IMR-90 (cell line): ENCODE measurements around the gene PTPRN2. TPM values are rescaled to one million over a fixed set of nuclear protein-coding genes. Genes with fewer than 3 reads are reported as not detected.

Experiments used
- ATAC-seq: fragments of 200-7000 bp; cut with Tn5 transposase; 2 replicates; pipeline ENCODE4 v1.9.1; 2020; ENCODE audit warnings: low read depth, mild to moderate bottlenecking, moderate library complexity
- BruUV-seq: library from RNA; stranded (reverse); fragments of 400-500 nt; replicated peaks from 2 replicates; lab custom pipeline; 2021; lab: Mats Ljungman, UMichigan
- CTCF ChIA-PET: fragments of 300-600 bp; formaldehyde crosslinking; extraction: SDS; loops from one replicate; lab custom pipeline; 2021; ENCODE audit warnings: antibody characterized with exemption; lab: Yijun Ruan, JAX
- POLR2A ChIA-PET: fragments of 300-600 bp; sonication (Branson Sonifier 250); formaldehyde crosslinking; loops from one replicate; lab custom pipeline; 2022; ENCODE audit warnings: antibody characterized with exemption; ENCODE audit not compliant: unreplicated experiment; lab: Charles Lee
- DNase-seq: peaks from one replicate; pipeline ENCODE4 v3.0.0; 2013
- H2AFZ ChIP-seq: replicated peaks from 2 replicates; pipeline ENCODE3; 2013; ENCODE audit warnings: low read length, mild to moderate bottlenecking; ENCODE audit not compliant: poor library complexity
- H2AK5ac ChIP-seq: 2 replicates; pipeline ENCODE4 v1.6.1; 2013; ENCODE audit warnings: low read depth, low read length, inconsistent platforms
- H2AK9ac ChIP-seq: replicated peaks from 2 replicates; pipeline ENCODE3; 2013; ENCODE audit warnings: mild to moderate bottlenecking, low read depth, low read length, moderate library complexity; ENCODE audit not compliant: poor library complexity
- H2BK120ac ChIP-seq: 2 replicates; pipeline ENCODE4 v1.6.1; 2013; ENCODE audit warnings: low read depth, low read length, inconsistent platforms
- H2BK15ac ChIP-seq: 3 replicates; pipeline ENCODE4 v1.6.1; 2013; ENCODE audit warnings: low read depth, low read length, inconsistent platforms
- H2BK20ac ChIP-seq: 2 replicates; pipeline ENCODE4 v1.6.1; 2013; ENCODE audit warnings: low read depth, mild to moderate bottlenecking, inconsistent platforms, low read length, moderate library complexity
- H2BK5ac ChIP-seq: 2 replicates; pipeline ENCODE4 v1.6.1; 2013; ENCODE audit warnings: mild to moderate bottlenecking, low read depth, low read length, inconsistent platforms; ENCODE audit not compliant: poor library complexity, severe bottlenecking
- H3K14ac ChIP-seq: replicated peaks from 2 replicates; pipeline ENCODE4 v1.6.1; 2013; ENCODE audit warnings: low read depth, low read length, inconsistent platforms
- H3K18ac ChIP-seq: 2 replicates; pipeline ENCODE4 v1.6.1; 2013; ENCODE audit warnings: low read depth, low read length, control low read depth
- H3K23ac ChIP-seq: 2 replicates; pipeline ENCODE4 v1.6.1; 2013; ENCODE audit warnings: low read depth, low read length, inconsistent platforms
- H3K27ac ChIP-seq: 2 replicates; pipeline ENCODE4 v1.5.1; 2013; ENCODE audit warnings: mild to moderate bottlenecking, control low read depth, low read length; ENCODE audit not compliant: insufficient read depth
- H3K27me3 ChIP-seq: 2 replicates; pipeline ENCODE4 v1.6.1; 2013; ENCODE audit warnings: low read length; ENCODE audit not compliant: control insufficient read depth, insufficient read depth
- H3K36me3 ChIP-seq: 2 replicates; pipeline ENCODE4 v1.6.1; 2013; ENCODE audit warnings: low read length, mixed read lengths; ENCODE audit not compliant: control insufficient read depth, insufficient read depth
- H3K4ac ChIP-seq: 2 replicates; pipeline ENCODE4 v1.6.1; 2013; ENCODE audit warnings: low read depth, low read length, inconsistent platforms
- H3K4me1 ChIP-seq: 2 replicates; pipeline ENCODE4 v1.6.1; 2013; ENCODE audit warnings: low read length, mixed read lengths; ENCODE audit not compliant: control insufficient read depth, insufficient read depth
- H3K4me2 ChIP-seq: 2 replicates; pipeline ENCODE4 v1.6.1; 2013; ENCODE audit warnings: low read depth, mild to moderate bottlenecking, control low read depth, low read length, moderate library complexity
- H3K4me3 ChIP-seq: 2 replicates; pipeline ENCODE4 v1.5.1; 2013; ENCODE audit warnings: low read depth, mild to moderate bottlenecking, control low read depth, low read length, moderate library complexity; ENCODE audit not compliant: insufficient read depth
- H3K56ac ChIP-seq: 2 replicates; pipeline ENCODE4 v1.6.1; 2013; ENCODE audit warnings: low read length, inconsistent platforms; ENCODE audit not compliant: insufficient read depth; ENCODE audit errors: extremely low read depth
- H3K79me1 ChIP-seq, 2 experiments: 2 replicates each; pipeline ENCODE4 v1.6.1; 2013; ENCODE audit warnings: low read length in 2 of 2, inconsistent platforms in 1 of 2, low read depth in 1 of 2
- H3K9ac ChIP-seq: 2 replicates; pipeline ENCODE4 v1.6.1; 2013; ENCODE audit warnings: low read depth, low read length, control low read depth
- H3K9me1 ChIP-seq: 2 replicates; pipeline ENCODE4 v1.6.1; 2013; ENCODE audit warnings: low read length, inconsistent platforms; ENCODE audit not compliant: insufficient read depth
- H3K9me3 ChIP-seq: 2 replicates; pipeline ENCODE4 v1.6.1; 2013; ENCODE audit warnings: low read length; ENCODE audit not compliant: control insufficient read depth, insufficient read depth
- H4K20me1 ChIP-seq: 2 replicates; pipeline ENCODE4 v1.6.1; 2013; ENCODE audit warnings: low read length, inconsistent platforms; ENCODE audit not compliant: insufficient read depth
- H4K5ac ChIP-seq: 2 replicates; pipeline ENCODE4 v1.6.1; 2013; ENCODE audit warnings: mild to moderate bottlenecking, low read depth, low read length, control low read depth
- H4K8ac ChIP-seq, 2 experiments: 2 replicates each; pipeline ENCODE4 v1.6.1; 2013; ENCODE audit warnings: low read depth in 2 of 2, low read length in 2 of 2, control low read depth in 1 of 2, inconsistent platforms in 1 of 2
- H4K91ac ChIP-seq: 2 replicates; pipeline ENCODE4 v1.6.1; 2013; ENCODE audit warnings: low read depth, low read length, inconsistent platforms; ENCODE audit not compliant: insufficient read depth
- BHLHE40 ChIP-seq: fragments of 150-350 bp; IDR thresholded peaks from 2 replicates; pipeline ENCODE4 v1.6.1; 2016; ENCODE audit warnings: mild to moderate bottlenecking, low read depth, low read length
- CTCF ChIP-seq: conservative IDR thresholded peaks from 2 replicates; pipeline ENCODE4 v1.5.1; 2012; ENCODE audit warnings: mild to moderate bottlenecking, low read depth, low read length, improper control_type of control experiment
- FOS ChIP-seq: fragments of 150-350 bp; IDR thresholded peaks from 2 replicates; pipeline ENCODE4 v1.6.1; 2016; ENCODE audit warnings: low read depth, low read length
- MAFK ChIP-seq: IDR thresholded peaks from 2 replicates; pipeline ENCODE4 v1.6.1; 2012; ENCODE audit warnings: low read depth, low read length, improper control_type of control experiment
- POLR2A ChIP-seq: IDR thresholded peaks from 2 replicates; pipeline ENCODE4 v1.6.1; 2012; ENCODE audit warnings: mild to moderate bottlenecking, low read depth, low read length
- RAD21 ChIP-seq: IDR thresholded peaks from 2 replicates; pipeline ENCODE4 v1.6.1; 2012; ENCODE audit warnings: low read length, improper control_type of control experiment
- RCOR1 ChIP-seq: IDR thresholded peaks from 2 replicates; pipeline ENCODE4 v1.6.1; 2012; ENCODE audit warnings: mild to moderate bottlenecking, low read length, improper control_type of control experiment; ENCODE audit not compliant: insufficient replicate concordance
- RFX5 ChIP-seq: IDR thresholded peaks from 2 replicates; pipeline ENCODE4 v1.8.0; 2012; ENCODE audit warnings: low read depth, mild to moderate bottlenecking, low read length, moderate library complexity
- SMC3 ChIP-seq: fragments of 150-350 bp; IDR thresholded peaks from 2 replicates; pipeline ENCODE4 v1.6.1; 2016; ENCODE audit warnings: low read depth, mild to moderate bottlenecking, antibody characterized with exemption, low read length, moderate library complexity
- USF2 ChIP-seq: fragments of 150-350 bp; IDR thresholded peaks from 2 replicates; pipeline ENCODE4 v1.6.1; 2017; ENCODE audit warnings: mild to moderate bottlenecking, antibody characterized with exemption, low read length, low read depth
- WGBS, 2 experiments: methylation state at CpG; one replicate each; pipeline versions ENCODE4 v1.1.5 to v1.1.7; 2013; ENCODE audit warnings: missing lambda C conversion rate in 2 of 2; ENCODE audit not compliant: insufficient read length in 1 of 2; ENCODE audit errors: extremely low coverage in 2 of 2; 5-methylcytosine and 5-hydroxymethylcytosine counted together
- dilution Hi-C: fragments of 300-500 bp; cut with HindIII; formaldehyde crosslinking; loops from one replicate; pipeline ENCODE4 v1.14.3; 2018; ENCODE audit warnings: low sequenced_read_pairs; ENCODE audit not compliant: unreplicated experiment
- in situ Hi-C: fragments of 300-500 bp; cut with MboI; formaldehyde crosslinking; loops from 3 replicates; pipeline ENCODE4 v1.14.3; 2019; ENCODE audit warnings: low sequenced_read_pairs, inconsistent platforms, mixed read lengths
- intact Hi-C: fragments of 100-400 bp; cut with micrococcal nuclease; formaldehyde crosslinking; loops from 2 replicates; pipeline ENCODE4 v1.10.0; 2022
- polyA plus RNA-seq, 3 experiments: library from polyadenylated mRNA; depleted of rRNA; stranded (reverse); fragments of >200 nt; gene quantifications; 2 replicates each; pipeline ENCODE4 v1.2.3, GENCODE V29; 2012; ENCODE audit warnings: low replicate concordance in 1 of 3
- total RNA-seq: library from RNA; depleted of rRNA; stranded (reverse); fragments of >200 nt; gene quantifications from 2 replicates; pipeline ENCODE4 v1.2.3, GENCODE V29; 2012

Gene PTPRN2
- total and polyA plus RNA-seq, 2 of the 4 experiments (the other 2 are of a cell fraction) = 0.03 TPM; not detected in 1

DNA sequence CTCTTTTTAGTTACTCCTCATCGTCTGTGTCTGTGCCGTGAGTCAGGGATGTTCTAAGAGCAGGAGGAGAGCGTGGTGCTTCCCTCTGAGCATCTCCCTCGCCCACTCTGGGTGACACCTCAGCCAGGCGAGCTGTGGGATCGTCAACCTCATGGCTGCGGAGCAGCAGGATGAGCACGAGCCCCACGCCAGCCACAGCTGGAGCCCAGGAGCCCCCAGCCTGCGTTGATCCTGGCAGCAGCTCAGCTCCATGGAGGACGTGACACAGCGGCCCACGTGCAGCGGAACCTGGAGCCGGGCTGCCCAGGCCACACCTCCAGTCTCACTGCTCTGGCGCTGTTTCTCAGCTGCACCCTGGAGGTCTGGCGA lies 512.0 kb downstream of the PTPRN2 start:
- Histone ChIP-seq H3K9ac (no peak overlapping the region), H4K8ac (no peak overlapping the region), H3K79me1 (no peaks in the 10 kb centered on the region), H3K27me3 (no peaks in the 10 kb centered on the region), H3K4ac (no peak overlapping the region), H2BK5ac (no peak overlapping the region), H3K18ac (no peak overlapping the region), H3K23ac (no peak overlapping the region), H3K36me3 (no peaks in the 10 kb centered on the region), H3K56ac (no peak overlapping the region), H3K9me3 (peaks cover 65% of the 10 kb centered on the region), H2AK9ac (no peak overlapping the region), H3K4me1 (no peaks in the 10 kb centered on the region), H2AK5ac (no peak overlapping the region), H3K9me1 (no peaks in the 10 kb centered on the region), H4K5ac (no peak overlapping the region), H2BK15ac (no peak overlapping the region), H4K91ac (no peak overlapping the region), H2BK120ac (no peak overlapping the region), H3K14ac (no peak overlapping the region), H3K27ac (no peak overlapping the region), H4K20me1 (no peaks in the 10 kb centered on the region), H2AFZ (no peak overlapping the region), H2BK20ac (no peak overlapping the region), H3K4me3 (no peak overlapping the region), H3K4me2 (no peak overlapping the region)
- no peak for DNase-seq
- CTCF ChIA-PET = no interaction called here
- 67% methylated on average over 7 of the region's 17 CpGs; no CpG with 5 or more reads in 1 of the 2 experiments for WGBS, 2 experiments
- ATAC-seq = no peak
- POLR2A ChIA-PET = no interaction called here
- in situ Hi-C loops (no loop called here), dilution Hi-C loops (no loop called here), intact Hi-C loops (no loop called here)
- BruUV-seq = no TSS peak
- TF ChIP-seq USF2 = no peak
- no peak for TF ChIP-seq MAFK
- no peak for TF ChIP-seq BHLHE40
- no peak for TF ChIP-seq FOS
- TF ChIP-seq RCOR1 = no peak
- no peak for TF ChIP-seq SMC3
- TF ChIP-seq RFX5 = no peak
- no peak for TF ChIP-seq POLR2A
- TF ChIP-seq RAD21 = no peak
- TF ChIP-seq CTCF = no peak
